ENCODE measurements around the gene CACNG8. TPM values are rescaled to one million over a fixed set of nuclear protein-coding genes. Genes with fewer than 3 reads are reported as not detected.
"Not testable (repeated sequence)": the region's sequence is repeated elsewhere in the genome, so short reads cannot be mapped to it uniquely, and the experiment has no call there.

The CACNG8 gene
- total RNA-seq, 3 donors from 2014 or later: 0.07 to 0.09 TPM; not detected in 1

GRCh38 chr19:54029930-54030490, 67.3 kb downstream of the CACNG8 start:
- Histone ChIP-seq H3K4me1 (ENCODE audit: low read depth) (no peaks in the 10 kb centered on the region), H3K36me3 (ENCODE audit: low read depth) (no peaks in the 10 kb centered on the region), H3K4me3 (no peak overlapping the region), H3K9me3 (no peaks in the 10 kb centered on the region)
- DNase-seq (peak in 2 of 3 donors; percentile 48 to 65), ATAC-seq (peak; percentile 75)
- TF ChIP-seq CTCF (IDR thresholded peaks at IDR 0.05): no peak
- intact Hi-C loops (cut with DNase I, micrococcal nuclease): no loop called here

- Histone ChIP-seq H3K4me3 (no peak overlapping the region), H3K36me3 (ENCODE audit: low read depth) (no peaks in the 10 kb centered on the region), H3K9me3 (no peaks in the 10 kb centered on the region), H3K4me1 (ENCODE audit: low read depth) (no peaks in the 10 kb centered on the region)
- no peak for DNase-seq
- ATAC-seq: no peak
- intact Hi-C loops (cut with DNase I, micrococcal nuclease): no loop called here
- TF ChIP-seq CTCF (IDR thresholded peaks at IDR 0.05): no peak
Measured at GRCh38 chr19:54030895-54031586, 68.3 kb downstream of the CACNG8 start.

GRCh38 chr19:54035215-54036178, 72.8 kb downstream of the CACNG8 start:
- no peaks in the 10 kb centered on the region for H3K4me1 ChIP-seq (ENCODE audit: low read depth)
- no peak overlapping the region for H3K4me3 ChIP-seq
- TF ChIP-seq CTCF (IDR thresholded peaks at IDR 0.05): no peak
- H3K36me3 ChIP-seq (ENCODE audit: low read depth): no peaks in the 10 kb centered on the region
- intact Hi-C loops (cut with DNase I, micrococcal nuclease): no loop called here
- DNase-seq (no peak), ATAC-seq (no peak)
- no peaks in the 10 kb centered on the region for H3K9me3 ChIP-seq

- H3K4me3 ChIP-seq; DNase-seq; H3K4me1 ChIP-seq (ENCODE audit: low read depth); ATAC-seq; H3K36me3 ChIP-seq (ENCODE audit: low read depth); H3K9me3 ChIP-seq; intact Hi-C loops (cut with DNase I, micrococcal nuclease): not testable (repeated sequence)
Measured at GRCh38 chr19:54036542-54036941, 73.8 kb downstream of the CACNG8 start.

Other genes with a start within 250 kb of the CACNG8 start
- under 1 TPM in 2 of 3 donors, not detected in 1; 0.19 to 0.28 TPM for gene NLRP12, start 138.6 kb upstream of the CACNG8 start, total RNA-seq
- gene MYADM, start 95.1 kb upstream of the CACNG8 start, total RNA-seq: 100 to 1,000 TPM in 1 of 3 donors, 10 to 100 TPM in 2; 47.0 to 193 (median 67.7) TPM
- gene PRKCG, start 80.7 kb upstream of the CACNG8 start, total RNA-seq: under 1 TPM in 2 of 3 donors, not detected in 1; 0.09 to 0.35 TPM
- gene CACNG7, start 53.7 kb upstream of the CACNG8 start, total RNA-seq: under 1 TPM in 1 of 3 donors, not detected in 2; 0.54 TPM
- not detected for gene CACNG6, start 28.7 kb downstream of the CACNG8 start, total RNA-seq
- not detected for gene VSTM1, start 101.0 kb downstream of the CACNG8 start, total RNA-seq
- gene TARM1, start 118.4 kb downstream of the CACNG8 start, total RNA-seq: not detected
- 1 to 10 TPM in 2 of 3 donors, under 1 TPM in 1; 0.35 to 1.8 (median 1.4) TPM for gene OSCAR, start 137.9 kb downstream of the CACNG8 start, total RNA-seq
- 100 to 1,000 TPM in 2 of 3 donors, 10 to 100 TPM in 1; 93.4 to 155 (median 139) TPM for gene NDUFA3, start 139.9 kb downstream of the CACNG8 start, total RNA-seq
- 10 to 100 TPM in 2 of 3 donors, 1 to 10 TPM in 1; 9.8 to 18.2 (median 15.3) TPM for gene TFPT, start 152.7 kb downstream of the CACNG8 start, total RNA-seq
- gene PRPF31, start 152.8 kb downstream of the CACNG8 start, total RNA-seq: 10 to 100 TPM; 34.3 to 54.6 (median 39.9) TPM
- 10 to 100 TPM; 42.4 to 47.9 (median 43.7) TPM for gene CNOT3, start 174.8 kb downstream of the CACNG8 start, total RNA-seq
- 10 to 100 TPM in 1 of 3 donors, 1 to 10 TPM in 2; 7.5 to 10.8 (median 8.0) TPM for gene LENG1, start 196.8 kb downstream of the CACNG8 start, total RNA-seq
- 100 to 1,000 TPM; 107 to 276 (median 178) TPM for gene TMC4, start 210.2 kb downstream of the CACNG8 start, total RNA-seq
- 100 to 1,000 TPM in 2 of 3 donors, 10 to 100 TPM in 1; 79.9 to 176 (median 113) TPM for gene MBOAT7, start 226.6 kb downstream of the CACNG8 start, total RNA-seq
- 10 to 100 TPM; 35.0 to 40.3 (median 35.2) TPM for gene TSEN34, start 228.4 kb downstream of the CACNG8 start, total RNA-seq
- 1,000 to 10,000 TPM in 2 of 3 donors, 100 to 1,000 TPM in 1; 873 to 1,110 (median 1,027) TPM for gene RPS9, start 237.9 kb downstream of the CACNG8 start, total RNA-seq